ENCODE results near the gene CDC45.

The CDC45 gene

GRCh38 chr22:19471572-19471971 lies 8.1 kb upstream of the CDC45 start:
- no peak for DNase-seq

- DNase-seq: no peak
Observed at GRCh38 chr22:19472233-19472632, 7.5 kb upstream of the CDC45 start.

DNA sequence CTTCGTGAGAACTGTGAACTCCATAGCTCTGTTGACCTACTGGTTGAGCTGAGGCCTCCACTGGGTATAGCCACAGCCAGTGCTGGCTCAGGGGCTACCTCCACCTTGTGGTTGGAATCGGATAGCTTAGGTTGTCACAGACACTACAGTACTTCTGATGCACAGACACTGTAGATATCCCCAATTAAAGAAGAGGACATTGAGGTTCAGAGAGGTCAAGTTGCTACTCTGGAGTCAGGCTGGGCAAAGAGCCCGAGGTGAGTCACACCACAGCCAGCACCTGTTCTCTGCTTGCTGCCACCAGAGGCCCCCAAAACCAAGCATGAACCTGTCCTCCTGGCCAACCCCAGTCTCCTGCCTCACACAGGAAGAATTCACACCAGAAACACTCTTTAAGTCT lies 6.1 kb upstream of the CDC45 start:
- DNase-seq: no peak

GRCh38 chr22:19476023-19476422 lies 3.7 kb upstream of the CDC45 start:
- DNase-seq: no peak

DNA sequence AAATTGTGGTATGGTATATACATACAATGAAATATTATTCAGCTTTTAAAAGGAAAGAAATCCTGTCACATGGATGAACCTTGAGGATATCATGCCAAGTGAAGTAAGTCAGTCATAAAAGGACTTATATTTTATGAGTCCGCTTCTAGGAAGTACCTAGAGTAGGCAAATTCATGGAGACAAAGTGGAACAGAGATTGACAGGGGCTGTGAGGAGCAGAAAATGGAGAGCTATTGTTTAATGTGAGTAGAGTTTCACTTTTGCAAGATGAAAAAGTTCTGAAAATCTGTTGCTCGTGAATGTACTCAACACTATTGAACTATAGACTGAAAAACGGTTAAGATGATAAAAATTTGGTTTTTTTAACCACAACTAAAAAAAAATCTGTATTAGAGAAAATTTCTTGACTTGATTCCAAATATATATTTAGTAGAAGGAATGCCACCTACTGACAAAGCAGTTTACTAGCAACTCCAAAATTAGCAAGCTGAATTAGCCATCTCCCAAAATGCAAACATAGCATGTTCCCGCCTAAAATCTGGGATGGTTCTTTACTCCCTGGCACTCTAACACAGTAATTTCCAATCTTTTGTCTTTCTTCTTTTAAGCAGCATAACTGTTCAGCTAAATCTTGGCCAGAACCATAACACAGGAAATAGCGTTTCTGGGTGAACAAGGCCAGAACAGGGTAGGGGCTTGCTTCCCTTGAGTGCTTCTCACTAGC lies 2.2 kb upstream of the CDC45 start:
- DNase-seq: no peak

DNA sequence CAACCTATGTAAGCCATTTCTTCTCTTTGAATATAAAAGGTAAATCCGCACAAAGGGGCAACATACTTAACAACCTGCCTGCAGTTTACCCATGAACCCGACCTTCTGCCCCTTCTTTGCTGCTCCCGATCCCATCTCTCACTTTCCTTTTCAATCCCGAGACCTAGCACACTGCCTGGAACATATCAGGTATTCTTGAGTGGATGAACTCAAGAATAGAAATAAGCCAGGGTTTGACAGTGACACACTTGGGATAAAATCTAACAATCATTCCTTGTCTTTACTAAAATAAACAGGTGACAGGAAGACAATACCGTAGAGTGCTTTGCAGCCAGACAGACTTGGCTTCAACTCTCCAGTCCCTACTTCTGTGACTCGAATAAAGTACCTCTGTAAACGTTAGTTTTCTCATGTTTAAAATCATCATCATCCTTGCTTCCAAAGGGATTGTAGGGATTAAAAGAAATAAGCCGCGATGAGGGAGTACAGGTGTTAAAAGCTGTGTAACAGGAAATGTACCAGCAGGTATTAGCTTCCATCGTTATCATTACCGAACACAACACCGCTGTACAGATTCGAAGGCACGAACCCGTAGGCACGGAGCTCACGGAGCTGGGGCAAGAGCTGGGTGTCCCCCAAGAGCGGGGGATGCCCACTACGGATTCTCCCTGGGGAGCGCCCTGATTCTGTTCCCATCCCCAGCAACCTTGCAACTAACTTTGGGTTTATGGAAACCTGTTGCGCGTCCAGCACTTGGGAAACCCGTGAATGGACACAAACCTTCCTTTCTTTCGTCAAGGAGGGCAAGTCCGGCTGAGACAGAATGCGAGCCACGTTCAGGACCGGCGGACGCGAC lies 1.4 kb upstream of the CDC45 start:
- peak; percentile 23 for DNase-seq

GRCh38 chr22:19478901-19479354 lies 792 bp upstream of the CDC45 start, which contains the start of gene UFD1:
Gene UFD1, minus strand, starts transcription at chr22:19479193. Its CDS starts 108 bp downstream, at chr22:19479085.
- peak; percentile 85 for DNase-seq

DNA sequence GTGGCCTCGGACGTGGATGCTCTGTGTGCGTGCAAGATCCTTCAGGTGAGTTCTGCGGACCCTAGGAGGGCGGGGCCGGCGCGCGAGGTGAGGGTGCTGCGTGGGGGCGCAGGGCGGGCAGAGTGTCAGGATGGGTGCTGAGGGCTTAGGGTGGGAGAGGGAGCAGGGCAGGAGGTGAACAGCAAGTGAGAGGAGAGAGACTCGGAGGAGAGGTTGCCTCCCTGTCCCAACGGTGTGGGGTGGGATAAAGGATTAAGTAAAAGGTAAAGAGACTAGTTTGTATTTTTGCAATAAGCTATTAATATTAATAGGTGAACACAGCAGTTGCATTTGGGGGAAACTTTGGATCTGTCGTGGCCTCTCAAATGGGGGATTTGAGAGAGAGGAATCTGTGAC lies 451 bp downstream of the CDC45 start:
- DNase-seq: no peak

GRCh38 chr22:19480789-19481188 lies 1.1 kb downstream of the CDC45 start:
- no peak for DNase-seq

DNA sequence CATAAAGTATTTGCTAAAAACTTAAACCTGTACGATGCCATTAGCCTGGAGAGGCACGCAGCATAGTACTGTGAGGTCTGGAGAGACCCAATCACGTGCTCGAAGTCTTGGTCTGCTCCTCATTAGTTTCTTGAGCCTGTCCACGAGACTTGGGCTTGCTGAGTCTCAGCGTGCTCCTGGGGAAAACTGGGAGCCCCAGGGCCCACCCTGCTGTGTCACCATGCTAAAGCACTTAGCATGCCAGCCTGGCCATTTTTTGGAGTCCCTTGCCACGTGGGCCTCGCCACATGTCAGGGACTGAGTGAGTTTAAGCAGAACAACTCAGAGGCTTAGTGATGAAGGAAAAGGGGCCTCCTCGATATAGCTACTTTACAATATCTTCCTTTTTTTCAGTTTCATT lies 2.6 kb downstream of the CDC45 start:
- DNase-seq: no peak

DNA sequence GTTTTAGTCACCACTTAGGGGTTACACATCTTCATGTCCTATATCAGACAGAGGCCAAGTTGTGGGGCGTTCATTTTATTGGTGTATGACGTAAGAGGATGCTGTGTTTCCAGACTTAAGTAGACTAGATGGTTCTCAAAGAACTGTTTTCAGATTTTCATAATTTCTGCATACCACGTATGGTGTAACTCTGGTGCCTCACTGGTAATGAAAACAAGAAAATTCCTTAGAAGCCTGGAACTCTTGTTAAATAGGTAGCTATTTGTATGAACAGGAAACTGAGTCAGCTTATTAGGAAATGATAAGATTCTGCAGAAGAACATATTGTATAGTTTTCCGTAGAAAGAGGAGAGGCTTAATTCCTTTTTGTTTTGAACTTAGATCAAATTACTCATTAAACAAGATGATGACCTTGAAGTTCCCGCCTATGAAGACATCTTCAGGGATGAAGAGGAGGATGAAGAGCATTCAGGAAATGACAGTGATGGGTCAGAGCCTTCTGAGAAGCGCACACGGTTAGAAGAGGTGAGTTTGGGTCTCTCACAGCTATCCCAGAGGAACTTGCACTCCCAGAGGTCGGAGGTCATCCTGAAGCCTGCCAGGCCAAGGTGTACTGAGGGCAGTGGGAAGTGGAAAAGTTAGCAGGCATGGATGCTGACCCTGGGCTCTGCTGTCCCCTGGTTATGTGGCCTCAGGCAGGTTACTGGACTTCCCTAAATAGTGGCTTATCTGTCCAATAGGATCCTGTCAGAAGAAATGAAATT lies 3.9 kb downstream of the CDC45 start:
- DNase-seq: no peak

DNA sequence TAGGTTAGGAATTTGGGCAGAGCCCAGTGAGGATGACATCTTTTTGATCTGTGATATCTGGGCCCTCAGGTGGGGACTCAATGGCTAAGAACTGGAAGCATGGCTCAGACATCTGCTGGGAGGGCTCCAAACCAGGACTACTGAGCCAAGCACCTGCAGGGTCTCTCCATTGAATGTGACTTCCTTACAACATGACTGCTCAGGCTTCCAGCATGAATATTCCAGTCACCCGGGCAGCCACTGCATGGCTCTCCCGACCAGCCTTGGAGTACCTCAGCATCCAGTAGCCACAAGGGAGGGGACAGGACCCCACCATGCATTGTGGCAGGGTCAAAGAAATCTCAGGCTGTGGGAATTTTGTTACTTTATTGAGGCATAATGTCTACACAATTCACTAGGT lies 8.6 kb downstream of the CDC45 start:
- DNase-seq: no peak

DNA sequence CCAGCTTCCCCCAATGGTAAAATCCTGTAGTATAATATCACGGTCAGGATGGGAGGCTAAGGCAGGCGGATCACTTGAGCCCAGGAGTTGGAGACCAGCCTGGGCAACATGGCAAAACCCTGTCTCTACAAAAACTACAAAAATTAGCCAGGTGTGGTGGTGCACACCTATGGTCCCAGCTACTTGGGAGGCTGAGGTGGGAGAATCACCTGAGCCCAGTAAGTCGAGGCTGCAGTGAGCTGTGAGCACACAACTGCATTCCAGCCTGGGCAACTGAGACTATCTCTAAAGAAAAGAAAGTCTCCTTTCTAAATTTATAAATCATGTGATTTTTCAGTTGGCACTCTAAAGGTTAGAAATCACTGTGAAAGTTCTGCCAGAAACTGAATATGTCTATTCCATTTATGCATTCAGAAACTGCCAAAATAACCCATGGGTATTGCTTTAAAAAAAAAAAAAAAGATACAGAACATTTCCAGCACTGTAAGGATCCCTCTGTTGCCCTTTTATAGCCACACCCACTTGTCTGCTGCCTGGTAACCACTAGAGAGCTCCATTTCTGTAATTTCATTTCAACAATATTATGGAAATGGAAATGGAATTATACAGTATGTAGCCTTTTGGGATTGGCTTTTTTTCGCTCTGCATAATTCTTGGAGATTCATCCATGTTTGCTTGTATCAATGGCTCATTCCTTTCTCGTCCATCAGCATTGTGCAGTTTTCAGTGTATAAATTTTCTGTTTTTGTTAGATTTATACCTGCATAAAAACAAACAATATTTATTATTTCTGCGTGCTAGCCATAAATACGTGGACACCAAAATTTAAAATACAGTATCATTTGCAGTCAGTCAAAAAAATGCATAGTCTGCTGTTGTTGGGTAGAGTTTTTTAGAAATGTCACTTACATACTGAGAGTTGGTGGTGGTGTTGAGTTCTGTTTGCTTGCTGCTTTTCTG lies 9.4 kb downstream of the CDC45 start:
- no peak for DNase-seq

DNA sequence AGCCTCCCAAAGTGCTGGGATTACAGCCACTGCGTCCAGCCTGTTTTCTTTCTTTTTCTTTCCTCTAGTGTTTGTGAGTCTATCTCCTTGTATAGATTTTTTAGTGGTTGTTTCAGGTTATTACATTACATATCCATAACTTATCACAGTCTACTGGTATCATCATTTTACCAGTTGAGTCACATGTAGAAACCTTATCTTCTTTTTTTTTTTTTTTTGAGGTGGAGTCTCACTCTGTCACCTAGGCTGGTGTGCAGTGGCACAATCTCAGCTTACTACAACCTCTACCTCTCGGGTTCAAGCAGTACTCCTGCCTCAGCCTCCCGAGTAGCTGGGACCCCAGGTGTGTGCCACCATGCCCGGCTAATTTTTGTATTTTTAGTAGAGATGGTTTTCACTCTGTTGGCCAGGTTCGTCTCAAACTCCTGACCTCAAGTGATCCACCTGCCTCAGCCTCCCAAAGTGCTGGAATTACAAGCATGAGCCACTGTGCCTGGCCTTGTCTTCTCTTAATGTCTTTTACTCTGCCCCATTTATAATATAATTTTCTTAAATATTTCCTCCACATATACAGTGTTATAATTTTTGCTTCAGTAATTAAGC lies 11.0 kb downstream of the CDC45 start:
- no peak for DNase-seq

DNA sequence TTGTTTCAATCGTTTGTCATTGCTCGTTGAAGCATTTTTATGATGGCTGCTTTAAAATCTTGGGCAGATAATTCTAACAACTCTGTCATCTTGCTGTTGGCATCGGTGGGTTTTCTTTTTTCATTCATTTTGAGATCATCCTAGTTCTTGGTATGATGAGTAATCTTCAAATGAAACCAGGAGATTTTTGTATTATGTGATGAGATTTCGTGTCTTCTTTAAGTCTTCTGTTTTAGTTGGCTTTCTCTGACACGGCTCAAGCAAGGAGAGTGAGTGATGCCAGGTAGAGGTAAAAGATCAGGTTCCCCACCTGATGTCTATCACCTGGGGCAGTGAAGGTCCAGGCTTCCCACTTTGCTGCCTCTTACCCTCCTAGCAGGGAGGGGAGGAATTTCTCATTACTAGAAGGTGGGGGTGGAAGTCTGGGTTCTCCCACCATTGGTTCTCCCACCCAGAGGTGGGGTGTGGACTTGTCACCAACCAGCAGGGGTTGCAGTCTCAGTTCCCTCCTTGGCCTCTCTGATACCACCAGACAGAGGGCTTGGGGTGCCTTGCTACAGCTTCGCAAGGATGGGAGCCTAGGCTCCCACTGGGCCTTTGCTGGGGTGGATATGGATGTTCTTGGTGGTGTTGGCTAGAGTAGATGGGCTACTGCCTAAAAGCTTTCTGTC lies 12.9 kb downstream of the CDC45 start:
- peak; percentile 45 for DNase-seq

DNA sequence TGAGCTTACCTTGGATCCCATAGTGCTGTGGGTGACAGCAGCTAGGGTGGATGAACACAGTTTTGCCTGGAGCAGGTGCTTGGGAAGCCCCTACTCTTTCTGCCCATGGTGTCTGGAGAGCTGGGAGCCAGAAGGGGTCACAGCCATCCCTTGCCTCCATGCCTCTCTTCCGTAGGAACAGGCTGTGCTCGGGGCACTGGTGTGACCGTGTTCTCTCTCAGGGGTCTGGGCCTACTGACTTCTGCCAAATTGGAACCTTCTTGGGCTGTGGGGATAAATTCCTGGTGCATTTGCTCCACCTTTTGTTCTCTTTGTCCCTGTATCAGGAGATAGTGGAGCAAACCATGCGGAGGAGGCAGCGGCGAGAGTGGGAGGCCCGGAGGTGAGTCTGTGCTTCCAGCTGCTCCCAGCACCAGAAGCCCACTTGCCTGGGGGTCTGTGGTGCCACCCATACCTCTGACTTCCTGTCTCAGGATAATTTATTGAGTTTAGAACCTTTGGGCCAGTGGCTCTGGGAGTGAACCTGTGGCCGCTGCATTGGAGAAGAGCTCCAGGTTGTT lies 14.4 kb downstream of the CDC45 start:
- no peak for DNase-seq

DNA sequence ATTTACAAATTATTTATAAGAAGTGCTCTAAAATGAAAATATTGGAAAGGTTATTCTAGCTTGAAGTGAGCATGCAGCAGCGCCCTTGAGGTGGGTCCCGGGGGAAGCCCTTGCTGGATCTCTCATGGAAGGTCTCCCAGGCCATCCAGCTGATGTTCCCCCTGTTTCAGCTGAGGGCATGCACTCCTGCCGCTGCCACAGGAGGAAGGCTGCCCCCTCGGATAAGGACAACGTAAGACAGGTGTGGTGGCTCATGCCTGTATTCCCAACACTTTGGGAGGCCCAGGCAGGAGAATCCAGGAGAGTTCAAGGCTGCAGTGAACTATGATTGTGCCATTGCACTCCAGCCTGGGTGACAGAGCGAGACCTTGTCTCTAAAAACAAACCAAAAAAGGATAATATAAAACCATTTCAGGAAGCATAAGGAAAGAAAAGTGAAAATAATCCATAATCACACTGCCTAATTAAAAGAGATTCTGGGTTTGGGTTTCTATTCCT lies 15.0 kb downstream of the CDC45 start:
- no peak for DNase-seq

GRCh38 chr22:19495562-19496323 lies 16.0 kb downstream of the CDC45 start:
- DNase-seq: no peak

- no peak for DNase-seq
Observed at GRCh38 chr22:19496324-19496630, 16.6 kb downstream of the CDC45 start.

DNA sequence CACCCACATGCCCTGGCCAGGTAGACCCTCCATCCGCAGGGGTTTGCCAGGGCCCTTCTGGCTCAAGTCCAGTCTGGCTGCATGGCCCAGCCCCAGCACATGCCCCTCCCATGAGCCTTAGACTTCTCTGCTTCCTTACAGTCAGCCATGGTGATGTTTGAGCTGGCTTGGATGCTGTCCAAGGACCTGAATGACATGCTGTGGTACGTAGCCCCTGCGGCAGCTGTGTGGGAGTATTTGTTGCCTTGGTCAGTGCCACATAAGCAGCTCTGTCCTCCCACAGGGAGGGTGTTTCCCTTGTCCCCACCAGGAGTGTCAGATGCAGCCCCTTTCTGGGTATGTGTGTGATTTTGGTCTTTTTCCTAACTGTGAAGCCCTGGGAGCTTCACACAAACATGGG lies 17.5 kb downstream of the CDC45 start:
- DNase-seq: no peak

Measured in stimulated activated CD8-positive, alpha-beta memory T cell treated with anti-CD3 and anti-CD28 coated beads, Interleukin-4, amount 100 ng/mL, for 48 hours (primary cell).